ENCODE measurements around the gene REPIN1. TPM values are rescaled to one million over a fixed set of nuclear protein-coding genes. Genes with fewer than 3 reads are reported as not detected.

Gene REPIN1
- total RNA-seq, 1 donor from 2014 or later, result 49.4 TPM

- Histone ChIP-seq H3K27me3 (no peaks in the 10 kb centered on the region), H3K9me3 (no peaks in the 10 kb centered on the region), H3K4me3 (no peak overlapping the region), H3K36me3 (no peaks in the 10 kb centered on the region), H3K27ac (no peak overlapping the region), H3K4me1 (peaks cover 4% of the 10 kb centered on the region)
- no peak for TF ChIP-seq CTCF (IDR thresholded peaks at IDR 0.05)
- TF ChIP-seq POLR2AphosphoS5 (IDR thresholded peaks at IDR 0.05; ENCODE audit: insufficient read depth in 1 of 2, low read depth in 1 of 2), result no peak
- no peak for TF ChIP-seq POLR2A (IDR thresholded peaks at IDR 0.05)
- DNase-seq (ENCODE audit: extremely low spot score in 2 of 2), result no peak
- intact Hi-C loops (cut with DNase I), result no loop called here
Measured at GRCh38 chr7:150355666-150356059, 13.0 kb upstream of the REPIN1 start.

- TF ChIP-seq POLR2A (IDR thresholded peaks at IDR 0.05) (no peak), POLR2AphosphoS5 (IDR thresholded peaks at IDR 0.05; ENCODE audit: insufficient read depth in 1 of 2, low read depth in 1 of 2) (no peak), CTCF (IDR thresholded peaks at IDR 0.05) (peak in 1 of 3 experiments; percentile 48)
- no peaks in the 10 kb centered on the region for H3K27me3 ChIP-seq
- intact Hi-C loops (cut with DNase I), result no loop called here
- no peak overlapping the region for H3K4me3 ChIP-seq
- H3K9me3 ChIP-seq, result no peaks in the 10 kb centered on the region
- H3K27ac ChIP-seq, result no peak overlapping the region
- H3K36me3 ChIP-seq, result no peaks in the 10 kb centered on the region
- DNase-seq (ENCODE audit: extremely low spot score in 2 of 2), result no peak
- peaks cover 4% of the 10 kb centered on the region for H3K4me1 ChIP-seq
Measured at GRCh38 chr7:150356265-150356897, 12.2 kb upstream of the REPIN1 start.

DNA sequence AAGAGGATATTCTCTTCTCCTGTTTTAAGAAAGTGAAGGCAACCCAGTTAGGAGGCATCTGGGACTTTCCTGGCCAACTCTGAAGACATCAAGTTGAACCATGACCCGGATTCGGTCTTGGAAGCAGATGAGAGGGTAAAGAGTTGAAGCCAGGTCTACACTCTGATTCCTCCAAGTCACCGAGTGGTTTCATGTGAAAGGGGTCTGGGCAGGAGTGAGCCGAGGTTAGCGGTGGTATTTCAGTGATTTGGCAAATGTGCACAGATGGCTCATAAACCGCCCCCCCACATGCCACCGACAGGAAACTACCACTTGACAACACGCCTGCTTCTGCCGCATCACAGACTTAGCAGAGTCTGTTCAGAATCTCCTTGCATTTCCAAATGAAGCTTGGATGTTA, 11.4 kb upstream of the REPIN1 start:
- Histone ChIP-seq H3K9me3 (no peaks in the 10 kb centered on the region), H3K36me3 (no peaks in the 10 kb centered on the region), H3K27me3 (no peaks in the 10 kb centered on the region), H3K27ac (no peak overlapping the region), H3K4me3 (no peak overlapping the region), H3K4me1 (peaks cover 4% of the 10 kb centered on the region)
- no peak for DNase-seq (ENCODE audit: extremely low spot score in 2 of 2)
- intact Hi-C loops (cut with DNase I), result no loop called here
- no peak for TF ChIP-seq POLR2AphosphoS5 (IDR thresholded peaks at IDR 0.05; ENCODE audit: insufficient read depth in 1 of 2, low read depth in 1 of 2)
- TF ChIP-seq POLR2A (IDR thresholded peaks at IDR 0.05), result no peak
- TF ChIP-seq CTCF (IDR thresholded peaks at IDR 0.05), result no peak

DNA sequence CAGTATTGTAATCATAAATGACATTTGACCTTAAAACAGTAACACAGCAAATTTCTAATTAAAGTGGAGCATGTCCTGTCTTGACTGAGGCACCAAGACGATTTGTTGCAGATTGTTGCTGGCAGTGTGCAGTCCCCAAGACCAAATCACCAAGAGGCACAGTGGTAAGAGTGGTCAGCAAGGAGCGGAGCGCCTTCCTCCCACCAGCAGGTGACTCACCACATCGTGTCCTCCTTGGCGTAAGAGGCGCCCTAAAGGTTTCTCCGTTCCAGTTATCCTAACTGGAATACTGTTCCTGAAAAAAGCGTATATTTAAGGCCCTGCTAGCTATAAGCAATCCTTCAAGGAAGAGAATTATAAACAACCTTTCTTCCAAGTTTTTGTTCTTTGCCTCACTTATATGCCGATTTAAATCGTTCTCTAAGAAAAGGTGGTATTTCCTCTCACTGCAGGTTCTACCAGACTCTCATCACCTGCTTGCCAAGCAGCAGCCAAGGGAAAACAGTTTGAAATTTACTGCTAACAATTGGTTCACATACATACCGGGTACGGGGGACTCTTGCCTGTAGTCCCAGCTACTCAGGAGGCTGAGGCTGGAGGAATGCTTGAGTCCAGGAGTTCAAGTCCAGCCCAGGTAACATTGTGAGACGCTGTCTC, 10.7 kb upstream of the REPIN1 start:
- no peaks in the 10 kb centered on the region for H3K27me3 ChIP-seq
- H3K27ac ChIP-seq, result no peak overlapping the region
- peaks cover 4% of the 10 kb centered on the region for H3K4me1 ChIP-seq
- no peaks in the 10 kb centered on the region for H3K36me3 ChIP-seq
- intact Hi-C loops (cut with DNase I), result no loop called here
- H3K4me3 ChIP-seq, result no peak overlapping the region
- H3K9me3 ChIP-seq, result no peaks in the 10 kb centered on the region
- no peak for DNase-seq (ENCODE audit: extremely low spot score in 2 of 2)
- TF ChIP-seq POLR2A (IDR thresholded peaks at IDR 0.05) (no peak), CTCF (IDR thresholded peaks at IDR 0.05) (no peak), POLR2AphosphoS5 (IDR thresholded peaks at IDR 0.05; ENCODE audit: insufficient read depth in 1 of 2, low read depth in 1 of 2) (no peak)

DNA sequence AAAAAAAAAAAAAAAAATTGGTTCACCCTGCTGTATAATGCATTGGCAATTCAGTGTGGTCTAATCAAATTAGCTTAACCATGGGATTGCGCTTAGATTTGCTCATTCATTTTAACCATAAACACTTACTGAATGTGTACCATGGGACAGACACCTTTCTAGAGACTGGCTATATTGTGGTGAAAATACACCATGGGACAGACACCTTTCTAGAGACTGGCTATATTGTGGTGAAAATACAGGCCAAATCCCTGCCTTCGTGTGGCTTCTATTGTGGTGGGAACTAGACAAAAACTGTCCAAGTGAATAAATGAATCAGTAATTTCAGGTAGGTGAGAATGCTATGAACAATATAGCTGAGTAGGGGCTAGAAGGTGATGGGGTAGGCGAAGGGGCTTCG, 10.2 kb upstream of the REPIN1 start:
- Histone ChIP-seq H3K4me3 (no peak overlapping the region), H3K27me3 (no peaks in the 10 kb centered on the region), H3K4me1 (peaks cover 4% of the 10 kb centered on the region), H3K27ac (no peak overlapping the region), H3K9me3 (no peaks in the 10 kb centered on the region), H3K36me3 (no peaks in the 10 kb centered on the region)
- no peak for DNase-seq (ENCODE audit: extremely low spot score in 2 of 2)
- intact Hi-C loops (cut with DNase I), result no loop called here
- TF ChIP-seq POLR2AphosphoS5 (IDR thresholded peaks at IDR 0.05; ENCODE audit: insufficient read depth in 1 of 2, low read depth in 1 of 2) (no peak), POLR2A (IDR thresholded peaks at IDR 0.05) (no peak), CTCF (IDR thresholded peaks at IDR 0.05) (no peak)
